ENCODE data around the gene ZC3HAV1.

DNA sequence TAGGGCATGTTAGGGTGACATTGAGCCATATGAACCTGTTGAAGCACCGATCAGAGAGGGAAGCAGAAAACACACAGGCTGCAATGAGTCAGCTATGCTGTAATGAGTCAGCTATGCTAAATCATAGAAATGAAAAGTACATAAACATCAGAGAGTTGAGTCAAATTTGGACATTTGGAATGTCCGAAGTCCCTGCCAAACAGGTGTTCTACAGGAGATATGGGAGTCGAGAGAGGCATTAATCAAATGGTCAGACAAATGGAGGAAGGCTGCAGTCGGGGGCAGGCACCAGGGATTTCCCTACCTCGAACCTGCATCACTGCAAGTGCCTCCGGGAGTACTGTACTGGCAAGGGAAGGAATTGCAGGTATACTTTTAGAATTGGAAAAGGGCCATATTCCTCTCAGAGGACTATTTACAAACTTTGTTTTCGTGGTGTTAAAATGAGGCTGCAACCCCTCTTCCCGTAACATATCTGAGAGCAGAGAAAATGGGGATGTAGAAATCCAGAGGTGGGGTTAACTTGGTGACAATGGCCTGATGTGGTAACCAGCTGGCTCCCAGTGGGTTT lies 8.8 kb upstream of the ZC3HAV1 start:
- TF ChIP-seq POLR2A (IDR thresholded peaks at IDR 0.05), result no peak
- TF ChIP-seq, protein P1, sequence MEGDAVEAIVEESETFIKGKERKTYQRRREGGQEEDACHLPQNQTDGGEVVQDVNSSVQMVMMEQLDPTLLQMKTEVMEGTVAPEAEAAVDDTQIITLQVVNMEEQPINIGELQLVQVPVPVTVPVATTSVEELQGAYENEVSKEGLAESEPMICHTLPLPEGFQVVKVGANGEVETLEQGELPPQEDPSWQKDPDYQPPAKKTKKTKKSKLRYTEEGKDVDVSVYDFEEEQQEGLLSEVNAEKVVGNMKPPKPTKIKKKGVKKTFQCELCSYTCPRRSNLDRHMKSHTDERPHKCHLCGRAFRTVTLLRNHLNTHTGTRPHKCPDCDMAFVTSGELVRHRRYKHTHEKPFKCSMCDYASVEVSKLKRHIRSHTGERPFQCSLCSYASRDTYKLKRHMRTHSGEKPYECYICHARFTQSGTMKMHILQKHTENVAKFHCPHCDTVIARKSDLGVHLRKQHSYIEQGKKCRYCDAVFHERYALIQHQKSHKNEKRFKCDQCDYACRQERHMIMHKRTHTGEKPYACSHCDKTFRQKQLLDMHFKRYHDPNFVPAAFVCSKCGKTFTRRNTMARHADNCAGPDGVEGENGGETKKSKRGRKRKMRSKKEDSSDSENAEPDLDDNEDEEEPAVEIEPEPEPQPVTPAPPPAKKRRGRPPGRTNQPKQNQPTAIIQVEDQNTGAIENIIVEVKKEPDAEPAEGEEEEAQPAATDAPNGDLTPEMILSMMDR (IDR thresholded peaks at IDR 0.05), result no peak

Data from adrenal gland (tissue), 5 donors.